ENCODE data around the gene PTPRE.
A peak's percentile ranks its signal among the peaks of the same experiment; 100 is the strongest.

Gene PTPRE

GRCh38 chr10:128125944-128126764 is 219.3 kb downstream of the PTPRE start, which contains the start of gene MKI67:
TSS of gene MKI67 (minus strand) at chr10:128126423. CDS start at chr10:128125667, 756 bp downstream.
- DNase-seq (ENCODE audit: low spot score) (peak; percentile 89), ATAC-seq (ENCODE audit: low read depth) (peak; percentile 79)
- peak within 1 kb of the TSS; percentile 98 for H3K4me3 ChIP-seq (ENCODE audit: severe bottlenecking)
- H3K27me3 ChIP-seq (ENCODE audit: insufficient read depth, poor library complexity, severe bottlenecking): no peaks in the 10 kb centered on the region
- no peaks in the 10 kb centered on the region for H3K9me3 ChIP-seq (ENCODE audit: severe bottlenecking)
- H3K27ac ChIP-seq (ENCODE audit: poor library complexity, severe bottlenecking): peak within 1 kb of the TSS; percentile 74
- peaks cover 41% of the 10 kb centered on the region for H3K36me3 ChIP-seq (ENCODE audit: low read depth)
- H3K4me1 ChIP-seq (ENCODE audit: insufficient read depth, poor library complexity, severe bottlenecking): peaks cover 25% of the 10 kb centered on the region
- TF ChIP-seq, protein P1, sequence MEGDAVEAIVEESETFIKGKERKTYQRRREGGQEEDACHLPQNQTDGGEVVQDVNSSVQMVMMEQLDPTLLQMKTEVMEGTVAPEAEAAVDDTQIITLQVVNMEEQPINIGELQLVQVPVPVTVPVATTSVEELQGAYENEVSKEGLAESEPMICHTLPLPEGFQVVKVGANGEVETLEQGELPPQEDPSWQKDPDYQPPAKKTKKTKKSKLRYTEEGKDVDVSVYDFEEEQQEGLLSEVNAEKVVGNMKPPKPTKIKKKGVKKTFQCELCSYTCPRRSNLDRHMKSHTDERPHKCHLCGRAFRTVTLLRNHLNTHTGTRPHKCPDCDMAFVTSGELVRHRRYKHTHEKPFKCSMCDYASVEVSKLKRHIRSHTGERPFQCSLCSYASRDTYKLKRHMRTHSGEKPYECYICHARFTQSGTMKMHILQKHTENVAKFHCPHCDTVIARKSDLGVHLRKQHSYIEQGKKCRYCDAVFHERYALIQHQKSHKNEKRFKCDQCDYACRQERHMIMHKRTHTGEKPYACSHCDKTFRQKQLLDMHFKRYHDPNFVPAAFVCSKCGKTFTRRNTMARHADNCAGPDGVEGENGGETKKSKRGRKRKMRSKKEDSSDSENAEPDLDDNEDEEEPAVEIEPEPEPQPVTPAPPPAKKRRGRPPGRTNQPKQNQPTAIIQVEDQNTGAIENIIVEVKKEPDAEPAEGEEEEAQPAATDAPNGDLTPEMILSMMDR (IDR thresholded peaks at IDR 0.05; ENCODE audit: poor library complexity, severe bottlenecking): no peak

- Histone ChIP-seq H3K4me3 (ENCODE audit: severe bottlenecking) (no peak overlapping the region), H3K36me3 (ENCODE audit: low read depth) (peaks cover 19% of the 10 kb centered on the region), H3K27me3 (ENCODE audit: insufficient read depth, poor library complexity, severe bottlenecking) (no peaks in the 10 kb centered on the region), H3K27ac (ENCODE audit: poor library complexity, severe bottlenecking) (no peak overlapping the region), H3K4me1 (ENCODE audit: insufficient read depth, poor library complexity, severe bottlenecking) (peaks cover 13% of the 10 kb centered on the region), H3K9me3 (ENCODE audit: severe bottlenecking) (no peaks in the 10 kb centered on the region)
- TF ChIP-seq, protein P1 (IDR thresholded peaks at IDR 0.05; ENCODE audit: poor library complexity, severe bottlenecking): no peak
- DNase-seq (ENCODE audit: low spot score) (no peak), ATAC-seq (ENCODE audit: low read depth) (no peak)
Observed at GRCh38 chr10:128128582-128128981, 221.7 kb downstream of the PTPRE start.

DNA sequence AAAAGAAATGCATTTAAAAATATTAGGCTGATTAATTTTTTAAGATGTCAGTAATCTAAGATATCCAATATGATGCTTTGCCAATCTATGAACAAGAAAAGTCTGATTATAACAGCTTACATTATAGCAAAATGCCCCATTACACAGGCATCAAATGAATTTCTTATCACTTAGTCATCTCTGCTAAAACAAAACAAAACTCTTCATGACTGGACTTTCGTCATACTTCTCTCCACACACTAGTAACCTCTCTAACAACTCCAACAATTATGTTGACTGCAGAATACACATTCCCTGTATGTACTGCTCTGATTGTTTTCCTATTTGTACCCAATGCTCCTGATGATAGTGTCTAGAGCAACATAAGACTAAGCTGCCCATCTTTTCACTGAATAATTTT is 223.1 kb downstream of the PTPRE start:
- DNase-seq (ENCODE audit: low spot score): no peak
- H3K4me1 ChIP-seq (ENCODE audit: insufficient read depth, poor library complexity, severe bottlenecking): no peaks in the 10 kb centered on the region
- no peaks in the 10 kb centered on the region for H3K9me3 ChIP-seq (ENCODE audit: severe bottlenecking)
- H3K4me3 ChIP-seq (ENCODE audit: severe bottlenecking): no peak overlapping the region
- ATAC-seq (ENCODE audit: low read depth): no peak
- no peaks in the 10 kb centered on the region for H3K27me3 ChIP-seq (ENCODE audit: insufficient read depth, poor library complexity, severe bottlenecking)
- TF ChIP-seq, protein P1 (IDR thresholded peaks at IDR 0.05; ENCODE audit: poor library complexity, severe bottlenecking): no peak
- no peak overlapping the region for H3K27ac ChIP-seq (ENCODE audit: poor library complexity, severe bottlenecking)
- peaks cover 5% of the 10 kb centered on the region for H3K36me3 ChIP-seq (ENCODE audit: low read depth)
